Endothelial cell of umbilical vein (primary cell): ENCODE results near the gene TBX18.

Experiments
- CTCF ChIP-seq, 2 donors: IDR thresholded peaks; 1 replicate in 1 of 2; 2 replicates in 1 of 2; pipeline ENCODE4 v1.5.1; 2011; ENCODE audit warnings: low read length in 2 of 2, mild to moderate bottlenecking in 2 of 2, moderate library complexity in 2 of 2, control low read depth in 1 of 2, inconsistent platforms in 1 of 2, low read depth in 1 of 2; ENCODE audit not compliant: insufficient read depth in 1 of 2; ENCODE audit errors: extremely low read depth in 1 of 2
- EZH2 ChIP-seq: IDR thresholded peaks from 2 replicates; pipeline ENCODE4 v1.6.1; 2012; ENCODE audit warnings: borderline replicate concordance, low read depth, mild to moderate bottlenecking, moderate library complexity, low read length, inconsistent platforms; ENCODE audit not compliant: severe bottlenecking
- GATA2 ChIP-seq: IDR thresholded peaks from 2 replicates; pipeline ENCODE4 v1.7.0; 2011; ENCODE audit warnings: low read depth, mild to moderate bottlenecking, moderate library complexity, mixed read lengths, low read length; ENCODE audit not compliant: insufficient read length, insufficient read depth
- JUN ChIP-seq: IDR thresholded peaks from 2 replicates; pipeline ENCODE4 v1.6.1; 2011; ENCODE audit warnings: borderline replicate concordance, low read depth; ENCODE audit not compliant: insufficient read length, insufficient read depth
- MAX ChIP-seq: IDR thresholded peaks from 2 replicates; pipeline ENCODE4 v1.6.1; 2011; ENCODE audit not compliant: insufficient read depth, insufficient read length
- MYC ChIP-seq: IDR thresholded peaks from one replicate; pipeline ENCODE4 v1.6.1; 2011; ENCODE audit warnings: mild to moderate bottlenecking, low read depth, low read length
- POLR2A ChIP-seq: IDR thresholded peaks from 2 replicates; pipeline ENCODE4 v1.6.1; 2012; ENCODE audit warnings: low read depth, mild to moderate bottlenecking, control low read depth, low read length
- POLR2AphosphoS5 ChIP-seq: IDR thresholded peaks from 2 replicates; pipeline ENCODE4 v1.6.1; 2012; ENCODE audit warnings: low read depth, mild to moderate bottlenecking, control low read depth, low read length, moderate library complexity; ENCODE audit not compliant: insufficient read depth

GRCh38 chr6:84691978-84692623, 72.3 kb downstream of the TBX18 start:
- TF ChIP-seq POLR2A (no peak), GATA2 (no peak), CTCF (IDR thresholded peaks at IDR 0.05; ENCODE audit: extremely low read depth in 1 of 2, insufficient read depth in 1 of 2, low read depth in 1 of 2, low read length in 2 of 2) (no peak), POLR2AphosphoS5 (no peak), MAX (no peak), EZH2 (no peak), MYC (no peak), JUN (no peak)
